SK-N-SH (cell line): ENCODE results near the gene RNF112. TPM values are rescaled to one million over a fixed set of nuclear protein-coding genes. Genes with fewer than 3 reads are reported as not detected.

Experiments
- CTCF ChIA-PET: fragments of 300-600, 350-600 bp; formaldehyde crosslinking; extraction: SDS; loops from one replicate; lab custom pipeline; 2021; lab: Yijun Ruan, JAX
- POLR2A ChIA-PET: fragments of 350-600 bp; sonication (Branson Sonifier 250); formaldehyde crosslinking; extraction: SDS; loops from one replicate; lab custom pipeline; 2020; ENCODE audit warnings: antibody characterized with exemption, inconsistent platforms; lab: Yijun Ruan, JAX
- DNase-seq: peaks from one replicate; pipeline ENCODE4 v3.0.0; 2012
- H2AFZ ChIP-seq: fragments of 200-600 bp; sonication (generic); 2 replicates; pipeline ENCODE4 v1.8.1; 2016; ENCODE audit warnings: antibody characterized with exemption, mild to moderate bottlenecking, low read depth
- H3F3A ChIP-seq: fragments of 200-600 bp; sonication (generic); replicated peaks from 2 replicates; pipeline ENCODE3; 2016; ENCODE audit warnings: antibody characterized with exemption, mild to moderate bottlenecking; ENCODE audit not compliant: insufficient read depth
- H3K27ac ChIP-seq, 2 experiments: fragments of 200-500 bp in 1 of 2; fragments of 200-600 bp in 1 of 2; sonication (Bioruptor generic) in 1 of 2; sonication (generic), shearing (Covaris generic) in 1 of 2; 2 replicates each; pipeline versions ENCODE4 v1.5.1 to v1.6.1; 2014 to 2016; ENCODE audit warnings: low read depth in 2 of 2, inconsistent platforms in 1 of 2, low read length in 1 of 2, mild to moderate bottlenecking in 1 of 2, mixed read lengths in 1 of 2
- H3K27me3 ChIP-seq: fragments of 200-600 bp; sonication (generic), shearing (Covaris generic); 2 replicates; pipeline ENCODE4 v1.6.1; 2016; ENCODE audit warnings: mixed run types; ENCODE audit not compliant: insufficient read depth
- H3K36me3 ChIP-seq, 2 experiments: fragments of 200-500 bp in 1 of 2; fragments of 200-600 bp in 1 of 2; sonication (Bioruptor generic) in 1 of 2; sonication (generic) in 1 of 2; replicated peaks in 1 of 2; 2 replicates each; pipeline versions ENCODE3 to v1.5.1; 2014 to 2016; ENCODE audit warnings: low read length in 1 of 2, mild to moderate bottlenecking in 1 of 2; ENCODE audit not compliant: insufficient read depth in 2 of 2, control insufficient read depth in 1 of 2
- H3K4me1 ChIP-seq, 2 experiments: fragments of 200-500 bp in 1 of 2; fragments of 200-600 bp in 1 of 2; sonication (Bioruptor generic) in 1 of 2; sonication (generic), shearing (Covaris generic) in 1 of 2; 2 replicates each; pipeline versions ENCODE4 v1.5.1 to v1.6.1; 2014 to 2016; ENCODE audit warnings: low read depth in 1 of 2, low read length in 1 of 2, mixed run types in 1 of 2; ENCODE audit not compliant: insufficient read depth in 2 of 2, control insufficient read depth in 1 of 2
- H3K4me2 ChIP-seq: fragments of 200-600 bp; sonication (generic), shearing (Covaris generic); 2 replicates; pipeline ENCODE4 v1.6.1; 2017; ENCODE audit warnings: mixed run types
- H3K4me3 ChIP-seq, 2 experiments: fragments of 200-500 bp in 1 of 2; fragments of 200-600 bp in 1 of 2; sonication (Bioruptor generic) in 1 of 2; sonication (generic), shearing (Covaris generic) in 1 of 2; 2 replicates each; pipeline versions ENCODE4 v1.5.1 to v1.8.1; 2014 to 2016; ENCODE audit warnings: low read depth in 2 of 2, inconsistent platforms in 1 of 2, low read length in 1 of 2, mild to moderate bottlenecking in 1 of 2, mixed read lengths in 1 of 2, moderate library complexity in 1 of 2
- H3K79me2 ChIP-seq: fragments of 200-600 bp; sonication (generic); 2 replicates; pipeline ENCODE4 v1.8.1; 2017; ENCODE audit warnings: mild to moderate bottlenecking; ENCODE audit not compliant: insufficient read depth
- H3K9ac ChIP-seq: fragments of 200-600 bp; sonication (generic); 2 replicates; pipeline ENCODE4 v1.6.1; 2017; ENCODE audit warnings: mixed run types
- H3K9me2 ChIP-seq: fragments of 200-600 bp; sonication (generic); 2 replicates; pipeline ENCODE4 v1.6.1; 2017; ENCODE audit warnings: mixed run types
- H3K9me3 ChIP-seq: fragments of 200-600 bp; sonication (generic); 2 replicates; pipeline ENCODE4 v1.6.1; 2017; ENCODE audit warnings: mixed run types, mild to moderate bottlenecking, moderate library complexity
- H4K20me1 ChIP-seq: fragments of 200-600 bp; sonication (generic); 2 replicates; pipeline ENCODE4 v1.6.1; 2017; ENCODE audit warnings: mild to moderate bottlenecking, mixed run types; ENCODE audit not compliant: insufficient read depth
- CHD2 ChIP-seq: fragments of 150-350 bp; IDR thresholded peaks from 2 replicates; pipeline ENCODE4 v1.6.1; 2018; ENCODE audit warnings: low read length; ENCODE audit not compliant: partially characterized antibody
- CTCF ChIP-seq: fragments of 200-600 bp; sonication (generic); IDR thresholded peaks from 2 replicates; pipeline ENCODE4 v1.6.1; 2017; ENCODE audit warnings: antibody characterized with exemption, mild to moderate bottlenecking, moderate library complexity
- ELF1 ChIP-seq: IDR thresholded peaks from 2 replicates; pipeline ENCODE4 v1.4.0; 2012
- FOSL2 ChIP-seq: IDR thresholded peaks from 2 replicates; pipeline ENCODE4 v1.4.0; 2012; ENCODE audit warnings: low read depth, mild to moderate bottlenecking, moderate library complexity, borderline replicate concordance
- FOXM1 ChIP-seq: IDR thresholded peaks from 2 replicates; pipeline ENCODE4 v1.4.0; 2012; ENCODE audit warnings: low read depth, mild to moderate bottlenecking
- GATA2 ChIP-seq: sonication (generic); formaldehyde crosslinking; IDR thresholded peaks from 2 replicates; pipeline ENCODE4 v1.5.0; 2020; ENCODE audit warnings: mild to moderate bottlenecking, missing genetic modification reagents
- MEF2A ChIP-seq: IDR thresholded peaks from 2 replicates; pipeline ENCODE4 v1.4.0; 2012; ENCODE audit warnings: low read depth, borderline replicate concordance
- MXI1 ChIP-seq: IDR thresholded peaks from 2 replicates; pipeline ENCODE4 v1.6.1; 2012; ENCODE audit warnings: mild to moderate bottlenecking, low read depth, low read length, improper control_type of control experiment
- NRF1 ChIP-seq: IDR thresholded peaks from 2 replicates; pipeline ENCODE4 v1.6.1; 2012; ENCODE audit warnings: low read depth, mild to moderate bottlenecking, low read length
- POLR2AphosphoS5 ChIP-seq: IDR thresholded peaks from 2 replicates; pipeline ENCODE4 v1.6.1; 2012; ENCODE audit warnings: low read depth, low read length
- RCOR1 ChIP-seq: fragments of 150-350 bp; IDR thresholded peaks from 2 replicates; pipeline ENCODE4 v1.6.1; 2017; ENCODE audit warnings: antibody characterized with exemption, low read length
- TCF12 ChIP-seq: IDR thresholded peaks from 2 replicates; pipeline ENCODE4 v1.4.0; 2012
- TEAD4 ChIP-seq: IDR thresholded peaks from 2 replicates; pipeline ENCODE4 v1.4.0; 2012; ENCODE audit warnings: mild to moderate bottlenecking, borderline replicate concordance; ENCODE audit not compliant: insufficient read depth
- USF2 ChIP-seq: fragments of 150-350 bp; IDR thresholded peaks from 2 replicates; pipeline ENCODE4 v1.6.1; 2017; ENCODE audit warnings: antibody characterized with exemption, low read length, low read depth, borderline replicate concordance
- YY1 ChIP-seq: IDR thresholded peaks from 2 replicates; pipeline ENCODE4 v1.4.0; 2012; ENCODE audit warnings: low read depth, mild to moderate bottlenecking
- WGBS: methylation state at CpG from one replicate; pipeline ENCODE4 v1.1.6; 2017; ENCODE audit warnings: low lambda C conversion rate; 5-methylcytosine and 5-hydroxymethylcytosine counted together
- polyA plus RNA-seq, 3 experiments: library from polyadenylated mRNA; depleted of rRNA; stranded (reverse); fragments of >200 nt; gene quantifications; 2 replicates each; pipeline ENCODE4 v1.2.3, GENCODE V29; 2012
- TF ChIP-seq, protein P1 (sequence below): fragments of 150-350 bp; IDR thresholded peaks from 2 replicates; pipeline ENCODE4 v1.6.1; 2016; ENCODE audit warnings: mild to moderate bottlenecking, low read depth, low read length
- TF ChIP-seq, protein P2 (sequence below): IDR thresholded peaks from 2 replicates; pipeline ENCODE4 v1.4.0; 2012; ENCODE audit warnings: low read depth, borderline replicate concordance

RNF112 gene
- polyA plus RNA-seq, 1 of the 3 experiments (the other 2 are of a cell fraction) = 22.6 TPM

DNA sequence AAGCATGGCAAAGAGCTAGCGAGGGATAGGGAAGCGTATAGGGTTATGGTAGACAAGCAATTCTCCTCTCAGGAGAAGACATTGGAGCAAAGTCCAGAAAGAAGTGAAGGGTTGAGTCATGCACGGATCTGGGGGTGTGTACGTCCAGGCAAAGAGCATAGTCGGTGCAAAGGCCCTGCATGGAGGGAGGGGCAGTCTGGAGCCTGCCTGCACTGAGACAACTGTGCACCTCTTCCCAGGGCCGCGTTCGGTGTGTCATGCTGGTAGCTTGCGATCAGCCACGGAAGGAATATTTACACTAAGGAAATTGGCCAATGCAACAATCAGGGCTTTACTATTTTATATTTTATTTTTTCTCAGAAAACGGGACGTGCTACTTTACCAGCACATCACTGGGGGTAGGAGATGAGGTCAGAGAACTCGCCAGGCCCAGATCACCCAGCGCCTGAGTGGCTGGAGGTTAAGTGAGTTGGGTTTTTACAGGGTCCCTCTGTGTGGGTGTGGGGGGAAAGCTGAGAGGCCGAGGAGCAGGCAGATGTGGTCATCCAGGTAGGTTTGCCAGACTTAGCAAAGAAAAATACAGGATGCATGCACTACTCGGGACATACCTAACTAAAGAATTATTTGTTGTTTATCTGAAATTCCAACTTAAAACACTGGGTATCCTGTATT is 41.8 kb upstream of the RNF112 start:
- H3K36me3 ChIP-seq = no peaks in the 10 kb centered on the region
- peaks cover 7% of the 10 kb centered on the region for H3F3A ChIP-seq
- H3K4me1 ChIP-seq = peaks cover 5 to 13% of the 10 kb centered on the region in 2 experiments; a peak in 1 of 4 replicates
- no peaks in the 10 kb centered on the region for H3K9me3 ChIP-seq
- H3K4me3 ChIP-seq = no peak overlapping the region
- no peak overlapping the region for H2AFZ ChIP-seq
- H3K4me2 ChIP-seq = no peak overlapping the region
- no peaks in the 10 kb centered on the region for H3K79me2 ChIP-seq
- no peaks in the 10 kb centered on the region for H3K9me2 ChIP-seq
- ChIA-PET POLR2A (interaction anchor here (1.7 kb wide), 1 partner anchor 9 kb away, joined by 4 read pairs; the partner anchor contains the start of gene MAPK7), CTCF (interaction anchor here (1.2 to 2.5 kb wide), 3 partner anchors 59 to 397 kb away, joined by 3 to 20 read pairs (median 4); no protein-coding TSS in a partner anchor)
- WGBS = 95% methylated on average over 16 of the region's 16 CpGs
- no peak for DNase-seq
- H3K27me3 ChIP-seq = no peaks in the 10 kb centered on the region
- TF ChIP-seq NRF1 (no peak), MXI1 (no peak), TCF12 (no peak), TEAD4 (no peak), RCOR1 (no peak), YY1 (no peak), CHD2 (no peak), ELF1 (no peak), POLR2AphosphoS5 (no peak), USF2 (no peak), MEF2A (no peak)
- TF ChIP-seq, protein P1, sequence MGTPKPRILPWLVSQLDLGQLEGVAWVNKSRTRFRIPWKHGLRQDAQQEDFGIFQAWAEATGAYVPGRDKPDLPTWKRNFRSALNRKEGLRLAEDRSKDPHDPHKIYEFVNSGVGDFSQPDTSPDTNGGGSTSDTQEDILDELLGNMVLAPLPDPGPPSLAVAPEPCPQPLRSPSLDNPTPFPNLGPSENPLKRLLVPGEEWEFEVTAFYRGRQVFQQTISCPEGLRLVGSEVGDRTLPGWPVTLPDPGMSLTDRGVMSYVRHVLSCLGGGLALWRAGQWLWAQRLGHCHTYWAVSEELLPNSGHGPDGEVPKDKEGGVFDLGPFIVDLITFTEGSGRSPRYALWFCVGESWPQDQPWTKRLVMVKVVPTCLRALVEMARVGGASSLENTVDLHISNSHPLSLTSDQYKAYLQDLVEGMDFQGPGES = no peak
- H3K9ac ChIP-seq = no peak overlapping the region
- H4K20me1 ChIP-seq = no peaks in the 10 kb centered on the region
- no peak overlapping the region for H3K27ac ChIP-seq

- CTCF ChIA-PET = interaction anchor here (1.2 to 2.5 kb wide), 3 partner anchors 41 to 77 kb away, joined by 3 to 20 read pairs (median 3); partner anchors contain the start of gene RNF112
- TF ChIP-seq GATA2 (no peak), USF2 (no peak), FOSL2 (no peak), TCF12 (no peak), FOXM1 (no peak), CTCF (no peak), NRF1 (no peak)
- TF ChIP-seq, protein P2, sequence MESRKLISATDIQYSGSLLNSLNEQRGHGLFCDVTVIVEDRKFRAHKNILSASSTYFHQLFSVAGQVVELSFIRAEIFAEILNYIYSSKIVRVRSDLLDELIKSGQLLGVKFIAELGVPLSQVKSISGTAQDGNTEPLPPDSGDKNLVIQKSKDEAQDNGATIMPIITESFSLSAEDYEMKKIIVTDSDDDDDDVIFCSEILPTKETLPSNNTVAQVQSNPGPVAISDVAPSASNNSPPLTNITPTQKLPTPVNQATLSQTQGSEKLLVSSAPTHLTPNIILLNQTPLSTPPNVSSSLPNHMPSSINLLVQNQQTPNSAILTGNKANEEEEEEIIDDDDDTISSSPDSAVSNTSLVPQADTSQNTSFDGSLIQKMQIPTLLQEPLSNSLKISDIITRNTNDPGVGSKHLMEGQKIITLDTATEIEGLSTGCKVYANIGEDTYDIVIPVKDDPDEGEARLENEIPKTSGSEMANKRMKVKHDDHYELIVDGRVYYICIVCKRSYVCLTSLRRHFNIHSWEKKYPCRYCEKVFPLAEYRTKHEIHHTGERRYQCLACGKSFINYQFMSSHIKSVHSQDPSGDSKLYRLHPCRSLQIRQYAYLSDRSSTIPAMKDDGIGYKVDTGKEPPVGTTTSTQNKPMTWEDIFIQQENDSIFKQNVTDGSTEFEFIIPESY = no peak
Measured at GRCh38 chr17:19369846-19370492, 41.1 kb upstream of the RNF112 start.

More at GRCh38 chr17:19369846-19370492, 41.1 kb upstream of the RNF112 start:
- no peaks in the 10 kb centered on the region for H3K36me3 ChIP-seq
- H3K9ac ChIP-seq = no peak overlapping the region
- H3K9me3 ChIP-seq = no peaks in the 10 kb centered on the region
- H3K27ac ChIP-seq = no peak overlapping the region; a peak in 1 of 4 replicates
- H3F3A ChIP-seq = peaks cover 7% of the 10 kb centered on the region
- H3K4me3 ChIP-seq = no peak overlapping the region
- no peaks in the 10 kb centered on the region; the same call in 1 of the 2 replicates for H3K79me2 ChIP-seq
- H2AFZ ChIP-seq = no peak overlapping the region
- H3K9me2 ChIP-seq = no peaks in the 10 kb centered on the region
- H3K27me3 ChIP-seq = no peaks in the 10 kb centered on the region
- H3K4me1 ChIP-seq = peaks cover 1 to 6% of the 10 kb centered on the region in 2 experiments; a peak in 2 of 4 replicates
- 95% methylated on average over 11 of the region's 12 CpGs for WGBS
- H3K4me2 ChIP-seq = no peak overlapping the region
- no peak for DNase-seq
- H4K20me1 ChIP-seq = no peaks in the 10 kb centered on the region
- POLR2A ChIA-PET = interaction anchor here (1.7 kb wide), 1 partner anchor 8 kb away, joined by 4 read pairs; the partner anchor contains the start of gene MAPK7
